ENCODE data around the gene NADK2.

The NADK2 gene

DNA sequence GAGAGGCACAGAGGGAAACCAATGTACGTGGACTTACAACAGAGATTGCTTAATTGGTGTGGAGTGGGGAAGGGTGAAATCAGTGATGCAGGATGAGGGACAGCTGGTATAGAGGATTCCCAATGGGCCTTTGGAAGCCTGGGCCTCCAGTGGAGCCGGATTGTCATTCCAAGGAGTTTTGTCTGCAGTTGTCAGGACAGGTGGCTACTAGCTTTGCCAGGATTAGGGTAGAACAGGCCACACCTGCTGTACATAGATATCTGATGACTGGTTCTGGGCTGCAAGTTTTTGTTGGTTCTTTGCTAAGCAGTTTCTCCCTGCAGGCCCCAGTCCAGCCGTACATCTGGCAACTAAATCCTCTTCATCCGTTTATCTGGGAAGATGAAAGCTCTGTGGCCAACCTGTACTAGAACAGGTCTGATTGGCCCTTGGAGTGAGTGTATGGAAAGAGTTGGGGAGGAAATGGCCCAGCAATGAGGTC, 85.6 kb downstream of the NADK2 start:
- Histone ChIP-seq H3K36me3 (replicated peaks) (peaks cover 15% of the 10 kb centered on the region), H3K27me3 (replicated peaks) (no peaks in the 10 kb centered on the region), H3K4me3 (ENCODE audit: low read depth, low read length) (no peak overlapping the region), H3K27ac (peak overlapping the region; percentile 31)
- in situ Hi-C loops (cut with HindIII; ENCODE audit: low pct_ligation_motif_present, low sequenced_read_pairs), result no loop called here
- DNase-seq, result no peak
- TF ChIP-seq, protein P1, sequence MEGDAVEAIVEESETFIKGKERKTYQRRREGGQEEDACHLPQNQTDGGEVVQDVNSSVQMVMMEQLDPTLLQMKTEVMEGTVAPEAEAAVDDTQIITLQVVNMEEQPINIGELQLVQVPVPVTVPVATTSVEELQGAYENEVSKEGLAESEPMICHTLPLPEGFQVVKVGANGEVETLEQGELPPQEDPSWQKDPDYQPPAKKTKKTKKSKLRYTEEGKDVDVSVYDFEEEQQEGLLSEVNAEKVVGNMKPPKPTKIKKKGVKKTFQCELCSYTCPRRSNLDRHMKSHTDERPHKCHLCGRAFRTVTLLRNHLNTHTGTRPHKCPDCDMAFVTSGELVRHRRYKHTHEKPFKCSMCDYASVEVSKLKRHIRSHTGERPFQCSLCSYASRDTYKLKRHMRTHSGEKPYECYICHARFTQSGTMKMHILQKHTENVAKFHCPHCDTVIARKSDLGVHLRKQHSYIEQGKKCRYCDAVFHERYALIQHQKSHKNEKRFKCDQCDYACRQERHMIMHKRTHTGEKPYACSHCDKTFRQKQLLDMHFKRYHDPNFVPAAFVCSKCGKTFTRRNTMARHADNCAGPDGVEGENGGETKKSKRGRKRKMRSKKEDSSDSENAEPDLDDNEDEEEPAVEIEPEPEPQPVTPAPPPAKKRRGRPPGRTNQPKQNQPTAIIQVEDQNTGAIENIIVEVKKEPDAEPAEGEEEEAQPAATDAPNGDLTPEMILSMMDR (IDR thresholded peaks at IDR 0.05; ENCODE audit: low read depth, low read length, missing control alignments), result no peak

DNA sequence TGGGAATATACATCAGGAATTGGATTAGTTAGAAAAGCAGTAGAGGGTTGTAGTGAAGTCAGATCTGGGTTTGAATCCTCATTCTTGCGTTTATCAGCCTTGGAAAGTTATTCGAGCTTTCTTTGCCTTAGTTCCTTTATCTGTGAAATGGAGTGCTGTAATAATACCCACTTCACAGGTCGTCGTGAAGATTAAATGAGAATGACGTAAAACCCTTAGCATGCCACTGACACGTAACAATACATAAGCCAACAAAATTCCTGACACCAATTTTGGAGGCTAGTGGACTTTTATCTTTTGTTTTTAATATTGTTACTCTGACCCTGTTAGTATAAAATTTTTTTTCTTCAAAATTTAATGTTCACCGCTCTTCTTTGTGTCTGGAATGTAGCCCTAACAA, 86.4 kb downstream of the NADK2 start:
- Histone ChIP-seq H3K27ac (no peak overlapping the region), H3K36me3 (replicated peaks) (peaks cover 9% of the 10 kb centered on the region), H3K4me3 (ENCODE audit: low read depth, low read length) (no peak overlapping the region), H3K27me3 (replicated peaks) (no peaks in the 10 kb centered on the region)
- in situ Hi-C loops (cut with HindIII; ENCODE audit: low pct_ligation_motif_present, low sequenced_read_pairs), result no loop called here
- TF ChIP-seq, protein P1 (IDR thresholded peaks at IDR 0.05; ENCODE audit: low read depth, low read length, missing control alignments), result no peak
- DNase-seq, result no peak

DNA sequence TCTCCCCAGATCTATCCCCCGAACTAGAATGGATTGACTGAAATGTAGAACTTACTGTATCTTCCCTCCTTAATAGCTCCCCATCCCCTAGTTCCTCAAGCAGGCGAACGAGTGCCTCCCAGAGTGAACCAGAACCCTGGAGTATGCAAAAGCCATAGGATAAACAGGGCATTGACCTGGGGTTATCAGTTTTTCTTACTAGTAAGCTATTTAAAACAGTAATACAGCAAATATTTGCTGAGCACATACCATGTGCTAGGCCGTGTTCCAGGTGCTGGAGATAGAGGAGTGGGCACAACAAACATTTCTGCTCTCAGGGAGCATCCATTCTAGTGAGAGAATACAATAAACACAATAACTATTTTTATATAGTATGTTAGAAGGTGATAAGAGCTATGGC, 88.0 kb downstream of the NADK2 start:
- H3K27me3 ChIP-seq (replicated peaks), result no peaks in the 10 kb centered on the region
- TF ChIP-seq, protein P1 (IDR thresholded peaks at IDR 0.05; ENCODE audit: low read depth, low read length, missing control alignments), result no peak
- no peak for DNase-seq
- no peaks in the 10 kb centered on the region for H3K36me3 ChIP-seq (replicated peaks)
- in situ Hi-C loops (cut with HindIII; ENCODE audit: low pct_ligation_motif_present, low sequenced_read_pairs), result no loop called here
- H3K4me3 ChIP-seq (ENCODE audit: low read depth, low read length), result no peak overlapping the region
- no peak overlapping the region for H3K27ac ChIP-seq

DNA sequence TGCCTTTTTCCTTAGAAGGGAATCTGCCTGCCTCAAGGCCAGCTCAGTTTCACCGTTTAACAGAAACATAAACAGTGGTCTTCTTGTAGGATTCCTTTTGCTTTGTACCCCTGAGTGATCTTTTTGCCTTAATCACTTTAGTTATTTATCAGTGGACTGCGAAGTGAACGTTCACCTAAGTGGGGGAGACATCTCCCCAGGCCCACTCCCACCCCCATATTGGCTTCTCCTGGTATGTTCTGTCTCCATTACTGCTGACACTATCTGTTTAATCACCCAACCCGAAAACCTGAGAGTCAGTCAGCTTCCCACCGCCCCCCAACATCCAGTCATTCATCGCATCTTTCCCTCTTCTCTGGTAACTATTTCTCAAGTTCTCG, 88.4 kb downstream of the NADK2 start:
- TF ChIP-seq, protein P1 (IDR thresholded peaks at IDR 0.05; ENCODE audit: low read depth, low read length, missing control alignments), result no peak
- no peak overlapping the region for H3K27ac ChIP-seq
- DNase-seq, result no peak
- no peaks in the 10 kb centered on the region for H3K36me3 ChIP-seq (replicated peaks)
- H3K27me3 ChIP-seq (replicated peaks), result no peaks in the 10 kb centered on the region
- in situ Hi-C loops (cut with HindIII; ENCODE audit: low pct_ligation_motif_present, low sequenced_read_pairs), result no loop called here
- peak overlapping the region; percentile 93 for H3K4me3 ChIP-seq (ENCODE audit: low read depth, low read length)

DNA sequence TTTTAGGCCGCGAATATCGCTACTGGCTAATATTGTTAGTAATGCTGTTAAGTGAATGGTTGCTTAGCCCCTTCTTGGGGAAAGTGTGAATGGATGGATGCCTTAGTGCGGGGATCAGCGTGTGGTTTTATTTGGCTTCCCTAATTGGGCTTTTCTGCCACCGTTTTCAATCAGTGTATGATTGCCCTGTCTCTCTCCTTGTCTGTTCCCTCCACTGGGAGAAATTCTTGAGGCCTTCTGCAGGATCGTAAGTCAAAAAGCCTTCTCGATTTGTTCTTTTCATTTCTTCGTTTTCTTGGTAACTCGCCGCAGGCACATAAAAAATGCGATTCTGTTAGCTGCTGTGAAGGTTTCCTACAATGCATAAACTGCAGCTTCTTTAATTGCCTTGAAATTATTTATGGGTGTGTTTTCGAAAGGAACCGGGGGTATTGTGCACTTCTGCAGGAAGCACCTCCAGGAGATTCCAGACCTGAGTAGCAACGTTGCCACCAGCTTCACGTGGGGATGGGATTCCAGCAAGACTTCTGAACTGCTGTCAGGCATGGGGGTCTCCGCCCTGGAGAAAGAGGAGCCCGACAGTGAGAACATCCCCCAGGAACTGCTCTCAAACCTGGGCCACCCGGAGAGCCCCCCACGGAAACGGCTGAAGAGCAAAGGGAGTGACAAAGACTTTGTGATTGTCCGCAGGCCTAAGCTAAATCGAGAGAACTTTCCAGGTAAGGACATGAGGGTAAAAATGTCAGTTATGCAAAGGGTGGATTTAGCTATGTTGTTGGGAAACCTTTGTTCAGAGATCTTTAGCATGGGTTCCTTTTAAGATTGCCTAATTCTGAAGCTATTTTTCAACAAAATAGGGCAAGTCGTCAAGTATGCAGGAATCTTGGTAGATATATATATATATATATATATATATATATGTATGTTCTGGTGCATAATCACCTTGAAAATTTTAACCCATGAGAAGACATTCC, 89.1 kb downstream of the NADK2 start:
- TF ChIP-seq, protein P1 (IDR thresholded peaks at IDR 0.05; ENCODE audit: low read depth, low read length, missing control alignments), result no peak
- H3K36me3 ChIP-seq (replicated peaks), result no peaks in the 10 kb centered on the region
- peak overlapping the region; percentile 0 for H3K27ac ChIP-seq
- peak overlapping the region; percentile 93 for H3K4me3 ChIP-seq (ENCODE audit: low read depth, low read length)
- H3K27me3 ChIP-seq (replicated peaks), result no peaks in the 10 kb centered on the region
- no peak for DNase-seq
- in situ Hi-C loops (cut with HindIII; ENCODE audit: low pct_ligation_motif_present, low sequenced_read_pairs), result no loop called here

Measured in brain microvascular endothelial cell (primary cell).